ENCODE results near the gene FAM171A1.

The FAM171A1 gene

DNA sequence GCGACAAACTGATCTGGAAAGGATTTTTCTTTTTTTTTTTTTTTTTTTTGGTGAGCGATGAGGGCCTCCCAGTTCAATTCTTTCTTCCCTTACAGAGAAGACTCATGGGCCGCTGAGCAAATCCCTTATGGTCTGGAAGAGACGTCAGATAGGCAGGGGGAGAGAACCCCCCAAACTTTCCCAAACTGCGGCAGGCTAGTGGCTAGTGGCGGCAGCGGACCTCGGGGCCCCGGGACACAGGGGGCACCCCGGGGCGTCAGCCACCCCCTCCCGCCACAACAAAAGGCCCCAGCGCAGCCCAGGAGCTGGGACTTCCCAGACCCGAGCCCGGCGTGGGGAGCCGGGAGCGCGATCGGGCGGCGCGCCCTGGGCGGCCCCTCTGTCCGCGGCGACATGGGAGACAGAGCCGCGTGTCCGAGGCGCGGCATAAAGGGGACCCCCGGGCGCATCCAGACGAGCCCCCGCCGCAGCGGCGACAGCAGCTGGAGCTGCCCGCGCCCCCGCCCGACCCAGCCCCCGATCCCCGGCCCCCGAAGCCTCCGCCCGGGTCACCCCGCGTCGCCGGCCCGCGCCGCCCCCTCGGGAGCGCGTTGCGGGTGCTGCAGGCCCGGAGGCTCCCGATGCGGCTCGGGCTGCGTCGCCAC lies 755 bp downstream of the FAM171A1 start:
- no peak for DNase-seq

GRCh38 chr10:15369256-15370211 lies 1.6 kb downstream of the FAM171A1 start:
- no peak for DNase-seq

GRCh38 chr10:15368101-15368855 lies 2.8 kb downstream of the FAM171A1 start:
- DNase-seq, result no peak

GRCh38 chr10:15367296-15368085 lies 3.6 kb downstream of the FAM171A1 start:
- no peak for DNase-seq

- DNase-seq, result no peak
Observed at GRCh38 chr10:15365692-15366091, 5.4 kb downstream of the FAM171A1 start.

GRCh38 chr10:15364001-15364400 lies 7.1 kb downstream of the FAM171A1 start:
- no peak for DNase-seq

DNA sequence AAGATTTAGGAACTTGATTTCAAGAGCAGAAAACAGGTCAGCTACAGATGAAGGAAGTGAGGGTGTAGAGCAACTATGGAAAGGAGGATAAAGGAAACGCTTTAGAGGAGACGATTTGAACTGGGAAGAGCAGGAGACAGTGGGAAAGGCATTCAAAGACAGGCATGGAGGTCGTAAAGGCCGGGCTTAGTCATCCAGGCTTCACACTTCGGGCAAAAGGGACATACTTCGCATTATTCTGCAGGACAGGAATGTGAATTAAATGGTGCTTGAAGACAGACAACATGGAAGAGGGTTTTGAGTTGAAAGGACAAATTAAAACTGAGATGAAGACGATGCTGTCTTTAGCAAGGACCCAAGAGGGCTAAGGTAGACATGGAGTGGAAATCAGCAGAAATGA lies 8.1 kb downstream of the FAM171A1 start:
- DNase-seq, result no peak

GRCh38 chr10:15361131-15361530 lies 10.0 kb downstream of the FAM171A1 start:
- no peak for DNase-seq

- DNase-seq, result no peak
Observed at GRCh38 chr10:15360566-15360965, 10.5 kb downstream of the FAM171A1 start.

- no peak for DNase-seq
Observed at GRCh38 chr10:15353471-15354017, 17.5 kb downstream of the FAM171A1 start.

DNA sequence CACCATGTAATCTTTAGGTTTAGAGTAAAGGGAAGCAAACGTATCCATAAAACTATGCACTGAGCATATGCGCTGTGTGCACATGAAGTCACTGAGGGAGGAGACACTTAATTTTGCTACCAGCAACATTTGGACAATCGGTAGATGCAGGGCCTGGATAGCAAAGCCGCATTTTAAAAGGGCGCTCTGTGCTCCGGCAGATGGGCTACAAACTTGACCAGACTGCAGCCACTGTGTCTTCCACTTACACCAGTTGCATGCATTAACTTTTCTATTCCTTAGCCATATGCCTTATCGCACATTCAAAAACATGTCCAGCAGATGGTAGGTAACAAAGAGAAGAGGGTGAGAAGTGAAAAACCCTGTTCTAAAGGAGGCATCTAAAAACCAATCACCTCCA lies 18.3 kb downstream of the FAM171A1 start:
- DNase-seq, result no peak

GRCh38 chr10:15352201-15352600 lies 18.9 kb downstream of the FAM171A1 start:
- no peak for DNase-seq

DNA sequence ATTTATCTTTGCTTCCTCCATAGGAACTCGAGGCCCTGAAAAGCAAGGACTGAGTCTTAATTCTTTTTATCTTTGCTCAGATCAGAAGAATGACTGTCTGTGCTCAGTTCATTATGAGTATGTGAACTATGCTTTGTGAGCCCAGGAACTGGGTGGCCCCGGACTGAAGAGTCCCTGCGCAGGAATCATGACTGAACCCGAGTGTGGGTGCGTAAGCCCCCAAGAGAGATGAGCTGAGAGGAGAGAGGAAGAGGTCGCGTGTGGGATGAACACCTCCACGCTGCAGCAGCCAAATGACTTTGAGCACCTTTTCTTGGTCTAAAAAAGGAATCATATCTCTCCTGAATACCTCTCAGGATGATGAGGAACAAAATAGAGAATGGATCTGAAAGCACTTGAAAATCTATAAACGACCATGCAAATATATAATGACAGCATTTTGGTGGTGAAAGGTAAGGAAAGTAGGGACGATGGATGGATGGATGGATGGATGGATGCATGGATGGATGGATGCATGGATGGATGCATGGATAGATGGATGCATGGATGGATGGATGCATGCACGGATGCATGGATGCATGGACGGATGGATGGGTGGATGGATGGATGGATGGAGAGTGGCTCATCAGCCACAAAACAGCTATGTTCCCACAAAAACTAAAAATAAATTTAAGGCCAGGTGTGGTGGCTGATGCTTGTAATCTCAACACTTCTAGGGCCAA lies 19.8 kb downstream of the FAM171A1 start:
- DNase-seq, result no peak

DNA sequence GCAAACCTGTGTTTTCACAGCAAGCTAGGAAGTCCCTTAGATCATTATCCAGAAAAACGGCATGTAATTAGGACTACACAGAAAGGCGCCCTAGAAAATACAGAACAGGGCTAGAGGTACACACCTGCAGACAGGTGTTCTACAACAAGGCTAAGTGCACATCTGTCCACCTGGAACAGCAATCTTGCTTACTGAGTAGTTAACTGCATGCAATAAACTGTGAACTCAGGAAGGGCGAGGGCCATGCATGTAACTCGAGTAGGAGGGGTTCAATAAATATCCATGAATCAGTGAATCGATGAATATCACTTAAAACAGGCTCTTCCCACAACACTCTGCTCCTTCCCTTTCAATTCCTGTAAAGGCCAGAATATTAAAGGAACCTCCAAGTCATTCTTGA lies 22.0 kb downstream of the FAM171A1 start:
- DNase-seq, result no peak

- DNase-seq, result no peak
Observed at GRCh38 chr10:15348579-15348978, 22.5 kb downstream of the FAM171A1 start.

- DNase-seq, result no peak
Observed at GRCh38 chr10:15347150-15347549, 23.9 kb downstream of the FAM171A1 start.

DNA sequence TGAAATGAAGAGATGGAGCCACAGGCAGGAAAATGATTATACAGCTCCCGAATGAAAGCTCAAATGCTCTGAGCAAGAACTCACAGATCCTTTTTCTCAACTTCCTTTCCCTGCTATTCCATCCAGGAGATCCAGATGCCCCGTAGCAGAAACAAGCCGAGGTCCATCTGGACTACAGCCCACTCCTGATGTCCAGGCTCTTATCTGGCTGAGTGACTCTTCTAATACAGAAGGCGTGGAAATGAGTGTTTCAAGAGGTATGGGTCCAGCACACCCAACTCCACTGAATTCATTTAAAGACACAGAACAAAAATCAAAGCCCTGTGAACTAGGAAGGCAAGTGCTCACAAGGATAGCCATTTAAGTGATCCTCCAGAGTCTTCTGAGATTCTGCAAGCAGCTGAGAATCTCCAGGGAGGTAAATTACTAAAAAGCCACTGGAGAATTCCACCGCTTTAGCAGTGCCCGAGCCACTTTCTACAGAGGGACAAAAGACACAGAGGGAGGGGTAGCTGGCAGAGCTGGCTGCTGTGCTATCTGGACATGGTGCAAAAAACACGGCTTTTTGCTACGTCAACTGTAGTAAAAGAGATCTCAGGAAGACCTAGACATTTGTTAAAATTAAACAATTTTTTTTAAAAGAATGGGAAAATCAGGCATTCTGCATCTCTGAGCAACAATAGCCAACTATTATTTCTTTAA lies 24.5 kb downstream of the FAM171A1 start:
- DNase-seq, result no peak

DNA sequence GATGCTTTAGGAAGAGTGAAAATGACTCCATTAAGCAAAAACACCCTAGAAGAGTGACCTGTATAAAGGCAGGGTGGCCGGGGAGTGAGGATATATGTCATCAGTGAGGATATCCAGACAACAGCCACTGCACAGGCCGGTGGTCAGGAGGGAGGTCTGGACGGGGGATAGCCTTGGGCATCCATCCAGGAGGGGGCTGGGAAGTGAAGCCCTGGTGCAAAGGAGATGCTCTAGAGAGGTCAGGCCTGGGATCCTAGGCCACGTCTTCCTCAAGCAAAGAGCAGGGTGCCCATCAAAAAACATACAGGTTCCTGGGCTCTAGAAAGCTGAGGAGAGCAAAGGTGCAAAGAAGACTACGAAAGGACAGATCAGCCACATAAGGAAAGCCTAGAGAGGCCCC lies 25.6 kb downstream of the FAM171A1 start:
- no peak for DNase-seq

- no peak for DNase-seq
Observed at GRCh38 chr10:15344876-15345285, 26.2 kb downstream of the FAM171A1 start.

GRCh38 chr10:15344256-15344875 lies 26.7 kb downstream of the FAM171A1 start:
- DNase-seq, result no peak

GRCh38 chr10:15342970-15343369 lies 28.1 kb downstream of the FAM171A1 start:
- no peak for DNase-seq
